HepG2 (cell line): ENCODE results near the gene THAP9. TPM values are rescaled to one million over a fixed set of nuclear protein-coding genes. Genes with fewer than 3 reads are reported as not detected.

Experiments used
- ATM ChIP-seq: fragments of 450-650 bp; IDR thresholded peaks from 2 replicates; pipeline ENCODE4 v1.7.1; 2017; ENCODE audit warnings: mild to moderate bottlenecking, borderline replicate concordance
- CBX5 ChIP-seq: sonication (generic); formaldehyde crosslinking; IDR thresholded peaks from 2 replicates; pipeline ENCODE4 v1.4.0; 2020; ENCODE audit warnings: missing genetic modification reagents, borderline replicate concordance
- FOXM1 ChIP-seq: sonication (generic); formaldehyde crosslinking; IDR thresholded peaks from 2 replicates; pipeline ENCODE4 v1.5.0; 2020; ENCODE audit warnings: missing genetic modification reagents
- NCOA2 ChIP-seq: sonication (generic); formaldehyde crosslinking; IDR thresholded peaks from 2 replicates; pipeline ENCODE4 v1.8.0; 2022; ENCODE audit warnings: inconsistent platforms
- SOX6 ChIP-seq, 2 experiments: fragments of 450-650 bp in 1 of 2; sonication (generic) in 1 of 2; formaldehyde crosslinking in 1 of 2; IDR thresholded peaks; 2 replicates each; pipeline versions ENCODE4 v1.4.0 to v1.6.1; 2017 to 2020; ENCODE audit warnings: antibody characterized with exemption in 1 of 2, mild to moderate bottlenecking in 1 of 2, missing genetic modification reagents in 1 of 2
- SRY ChIP-seq: sonication (generic); formaldehyde crosslinking; IDR thresholded peaks from 2 replicates; pipeline ENCODE4 v1.8.0; 2022; ENCODE audit warnings: mild to moderate bottlenecking, missing genetic modification reagents
- ZFP36L2 ChIP-seq: sonication (generic); formaldehyde crosslinking; IDR thresholded peaks from 2 replicates; pipeline ENCODE4 v1.4.0; 2020; ENCODE audit warnings: missing genetic modification reagents
- ZFP62 ChIP-seq: sonication (generic); formaldehyde crosslinking; IDR thresholded peaks from 2 replicates; pipeline ENCODE4 v1.4.0; 2020; ENCODE audit warnings: missing genetic modification reagents
- ZNF205 ChIP-seq: IDR thresholded peaks from 2 replicates; pipeline ENCODE4 v1.6.1; 2018; ENCODE audit warnings: missing biosample characterization, missing genetic modification reagents
- ZNF446 ChIP-seq: sonication (generic); formaldehyde crosslinking; IDR thresholded peaks from 2 replicates; pipeline ENCODE4 v1.5.0; 2020; ENCODE audit warnings: mild to moderate bottlenecking, missing genetic modification reagents
- polyA plus RNA-seq, 8 experiments: library from polyadenylated mRNA; depleted of rRNA in 3 of 8; stranded (reverse) in 7 of 8; unstranded in 1 of 8; fragments of >200 nt; fragmentation: Illumina TruSeq in 4 of 8; extraction: Trizol in 4 of 8; gene quantifications; 2 replicates each; pipeline versions ENCODE4 v1.2.1 to v1.2.3, GENCODE V29; 2011 to 2016; ENCODE audit warnings: low read depth in 4 of 8, missing spikeins in 1 of 8, mixed read lengths in 1 of 8; ENCODE audit not compliant: insufficient read depth in 1 of 8
- total RNA-seq, 5 experiments: library from RNA; depleted of rRNA; stranded (reverse); fragments of >200 nt; fragmentation: Illumina TruSeq; extraction: Trizol; gene quantifications; 2 replicates each; pipeline ENCODE4 v1.2.3, GENCODE V29; 2016; ENCODE audit warnings: low read depth in 1 of 5
- TF ChIP-seq, protein P1 (sequence below): conservative IDR thresholded peaks from 2 replicates; pipeline ENCODE4 v1.6.1; 2018; ENCODE audit warnings: missing genetic modification reagents
- TF ChIP-seq, protein P2 (sequence below): sonication (generic); formaldehyde crosslinking; IDR thresholded peaks from 2 replicates; pipeline ENCODE4 v1.4.0; 2020; ENCODE audit warnings: missing genetic modification reagents; ENCODE audit errors: not compliant biosample characterization
- TF ChIP-seq, protein P3 (sequence below): sonication (generic); formaldehyde crosslinking; IDR thresholded peaks from 2 replicates; pipeline ENCODE4 v1.4.0; 2020; ENCODE audit warnings: mild to moderate bottlenecking, missing genetic modification reagents, borderline replicate concordance
- TF ChIP-seq, protein P4 (sequence below): sonication (generic); formaldehyde crosslinking; IDR thresholded peaks from 2 replicates; pipeline ENCODE4 v1.8.1; 2023; ENCODE audit warnings: mild to moderate bottlenecking, missing genetic modification reagents
- TF ChIP-seq, protein P5 (sequence below), 2 experiments: fragments of 450-650 bp in 1 of 2; sonication (generic) in 1 of 2; formaldehyde crosslinking; IDR thresholded peaks; 2 replicates each; pipeline versions ENCODE4 v1.5.0 to v1.8.0; 2020 to 2022; ENCODE audit warnings: mild to moderate bottlenecking in 1 of 2, missing genetic modification reagents in 1 of 2

THAP9 gene
- total and polyA plus RNA-seq, 2 of the 13 experiments (the other 11 are each of a cell fraction or from before 2014, with no cell fraction given) = 6.0 to 7.2 TPM

DNA sequence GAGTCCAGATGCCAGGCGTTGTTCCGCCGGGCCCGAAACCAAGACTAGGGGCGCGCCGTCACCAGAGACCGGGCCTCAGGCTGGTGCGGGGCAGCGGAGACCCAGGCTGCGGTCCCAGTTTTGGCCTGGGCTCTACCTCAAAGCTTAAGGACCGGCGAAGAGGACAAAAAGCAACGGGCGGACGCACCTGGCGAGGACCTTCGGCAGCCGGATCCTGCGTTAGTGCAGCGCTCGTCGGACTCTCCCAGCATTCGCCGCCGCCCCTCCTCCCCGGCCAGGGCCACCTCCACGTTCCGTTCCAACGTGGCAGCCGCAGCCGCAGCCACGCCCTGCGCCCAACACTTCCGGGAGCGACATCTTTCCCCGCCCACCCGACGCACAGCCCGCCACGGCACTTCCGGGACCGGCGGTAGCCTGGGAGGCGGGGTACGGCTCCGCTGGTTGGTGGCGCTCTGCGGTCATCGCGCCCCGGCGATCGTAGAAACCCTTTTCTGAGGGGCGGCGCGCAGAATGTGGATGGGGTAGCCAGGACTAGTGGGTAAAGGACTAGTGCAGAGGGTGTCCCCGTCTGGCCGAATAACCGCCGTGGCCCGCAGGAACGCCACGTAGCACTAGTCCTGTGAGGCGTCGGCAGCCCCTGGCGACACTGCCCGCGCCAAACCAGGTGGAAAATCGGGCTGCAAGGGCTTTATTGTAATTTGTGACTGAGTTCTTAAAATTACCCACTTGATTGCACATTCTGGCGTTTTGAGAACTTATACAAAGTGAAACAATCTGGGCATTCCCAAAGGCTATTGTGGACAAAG lies 9.4 kb upstream of the THAP9 start, which contains the start of gene SEC31A (continued):
- TF ChIP-seq ZFP36L2 (CRISPR knock-in tag) (no peak; the same call in 1 of the 2 replicates), ATM (no peak), ZFP62 (no peak), CBX5 (CRISPR knock-in tag) (peak; percentile 47; the same call in 1 of the 2 replicates), SOX6 (IDR thresholded peaks at IDR 0.05) (no peak), SOX6 (CRISPR knock-in tag; IDR thresholded peaks at IDR 0.05) (peak; percentile 78), FOXM1 (CRISPR knock-in tag) (peak; percentile 36; the same call in 1 of the 2 replicates), ZNF446 (CRISPR knock-in tag) (peak; percentile 85), NCOA2 (peak; percentile 63), SRY (peak; percentile 76; the same call in 1 of the 2 replicates), ZNF205 (CRISPR knock-in tag) (peak; percentile 57; the same call in 1 of the 2 replicates)
- TF ChIP-seq, protein P1, sequence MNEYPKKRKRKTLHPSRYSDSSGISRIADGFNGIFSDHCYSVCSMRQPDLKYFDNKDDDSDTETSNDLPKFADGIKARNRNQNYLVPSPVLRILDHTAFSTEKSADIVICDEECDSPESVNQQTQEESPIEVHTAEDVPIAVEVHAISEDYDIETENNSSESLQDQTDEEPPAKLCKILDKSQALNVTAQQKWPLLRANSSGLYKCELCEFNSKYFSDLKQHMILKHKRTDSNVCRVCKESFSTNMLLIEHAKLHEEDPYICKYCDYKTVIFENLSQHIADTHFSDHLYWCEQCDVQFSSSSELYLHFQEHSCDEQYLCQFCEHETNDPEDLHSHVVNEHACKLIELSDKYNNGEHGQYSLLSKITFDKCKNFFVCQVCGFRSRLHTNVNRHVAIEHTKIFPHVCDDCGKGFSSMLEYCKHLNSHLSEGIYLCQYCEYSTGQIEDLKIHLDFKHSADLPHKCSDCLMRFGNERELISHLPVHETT (CRISPR knock-in tag) = peak; percentile 73
- TF ChIP-seq, protein P2, sequence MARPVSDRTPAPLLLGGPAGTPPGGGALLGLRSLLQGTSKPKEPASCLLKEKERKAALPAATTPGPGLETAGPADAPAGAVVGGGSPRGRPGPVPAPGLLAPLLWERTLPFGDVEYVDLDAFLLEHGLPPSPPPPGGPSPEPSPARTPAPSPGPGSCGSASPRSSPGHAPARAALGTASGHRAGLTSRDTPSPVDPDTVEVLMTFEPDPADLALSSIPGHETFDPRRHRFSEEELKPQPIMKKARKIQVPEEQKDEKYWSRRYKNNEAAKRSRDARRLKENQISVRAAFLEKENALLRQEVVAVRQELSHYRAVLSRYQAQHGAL (CRISPR knock-in tag) = peak; percentile 90
- TF ChIP-seq, protein P3, sequence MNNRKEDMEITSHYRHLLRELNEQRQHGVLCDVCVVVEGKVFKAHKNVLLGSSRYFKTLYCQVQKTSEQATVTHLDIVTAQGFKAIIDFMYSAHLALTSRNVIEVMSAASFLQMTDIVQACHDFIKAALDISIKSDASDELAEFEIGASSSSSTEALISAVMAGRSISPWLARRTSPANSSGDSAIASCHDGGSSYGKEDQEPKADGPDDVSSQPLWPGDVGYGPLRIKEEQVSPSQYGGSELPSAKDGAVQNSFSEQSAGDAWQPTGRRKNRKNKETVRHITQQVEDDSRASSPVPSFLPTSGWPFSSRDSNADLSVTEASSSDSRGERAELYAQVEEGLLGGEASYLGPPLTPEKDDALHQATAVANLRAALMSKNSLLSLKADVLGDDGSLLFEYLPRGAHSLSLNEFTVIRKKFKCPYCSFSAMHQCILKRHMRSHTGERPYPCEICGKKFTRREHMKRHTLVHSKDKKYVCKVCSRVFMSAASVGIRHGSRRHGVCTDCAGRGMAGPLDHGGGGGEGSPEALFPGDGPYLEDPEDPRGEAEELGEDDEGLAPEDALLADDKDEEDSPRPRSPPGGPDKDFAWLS (CRISPR knock-in tag) = no peak
- TF ChIP-seq, protein P4, sequence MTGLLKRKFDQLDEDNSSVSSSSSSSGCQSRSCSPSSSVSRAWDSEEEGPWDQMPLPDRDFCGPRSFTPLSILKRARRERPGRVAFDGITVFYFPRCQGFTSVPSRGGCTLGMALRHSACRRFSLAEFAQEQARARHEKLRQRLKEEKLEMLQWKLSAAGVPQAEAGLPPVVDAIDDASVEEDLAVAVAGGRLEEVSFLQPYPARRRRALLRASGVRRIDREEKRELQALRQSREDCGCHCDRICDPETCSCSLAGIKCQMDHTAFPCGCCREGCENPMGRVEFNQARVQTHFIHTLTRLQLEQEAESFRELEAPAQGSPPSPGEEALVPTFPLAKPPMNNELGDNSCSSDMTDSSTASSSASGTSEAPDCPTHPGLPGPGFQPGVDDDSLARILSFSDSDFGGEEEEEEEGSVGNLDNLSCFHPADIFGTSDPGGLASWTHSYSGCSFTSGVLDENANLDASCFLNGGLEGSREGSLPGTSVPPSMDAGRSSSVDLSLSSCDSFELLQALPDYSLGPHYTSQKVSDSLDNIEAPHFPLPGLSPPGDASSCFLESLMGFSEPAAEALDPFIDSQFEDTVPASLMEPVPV (CRISPR knock-in tag) = peak; percentile 97
- TF ChIP-seq, protein P5, sequence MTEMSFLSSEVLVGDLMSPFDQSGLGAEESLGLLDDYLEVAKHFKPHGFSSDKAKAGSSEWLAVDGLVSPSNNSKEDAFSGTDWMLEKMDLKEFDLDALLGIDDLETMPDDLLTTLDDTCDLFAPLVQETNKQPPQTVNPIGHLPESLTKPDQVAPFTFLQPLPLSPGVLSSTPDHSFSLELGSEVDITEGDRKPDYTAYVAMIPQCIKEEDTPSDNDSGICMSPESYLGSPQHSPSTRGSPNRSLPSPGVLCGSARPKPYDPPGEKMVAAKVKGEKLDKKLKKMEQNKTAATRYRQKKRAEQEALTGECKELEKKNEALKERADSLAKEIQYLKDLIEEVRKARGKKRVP (CRISPR knock-in tag; IDR thresholded peaks at IDR 0.05) = no peak; a peak in 1 of 4 replicates
